Fibroblast of skin of scalp (primary cell): ENCODE measurements around the gene GMNN.
A peak's percentile ranks its signal among the peaks of the same experiment; 100 is the strongest.

Experiments
- DNase-seq: peaks from one replicate; pipeline ENCODE4 v3.0.0-alpha.2; 2013

GMNN gene

DNA sequence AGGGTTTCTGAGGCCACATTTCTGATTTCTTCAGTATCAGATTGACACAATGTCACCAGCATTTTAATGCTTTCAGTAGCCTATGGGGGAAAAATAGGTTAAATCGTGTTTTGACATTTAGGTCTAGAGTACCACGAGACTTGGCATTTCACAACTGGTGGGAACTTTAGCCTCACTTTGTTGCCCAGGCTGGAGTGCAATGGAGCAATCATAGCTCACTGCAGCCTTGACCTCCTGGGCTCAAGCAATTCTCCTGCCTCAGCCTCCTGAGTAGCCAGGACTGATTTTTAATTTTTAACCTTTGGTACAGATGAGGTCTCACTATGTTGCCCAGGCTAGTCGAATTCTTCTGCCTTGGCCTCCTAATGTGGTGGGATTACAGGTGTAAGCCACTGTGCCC is 35.0 kb downstream of the GMNN start:
- DNase-seq: no peak

DNA sequence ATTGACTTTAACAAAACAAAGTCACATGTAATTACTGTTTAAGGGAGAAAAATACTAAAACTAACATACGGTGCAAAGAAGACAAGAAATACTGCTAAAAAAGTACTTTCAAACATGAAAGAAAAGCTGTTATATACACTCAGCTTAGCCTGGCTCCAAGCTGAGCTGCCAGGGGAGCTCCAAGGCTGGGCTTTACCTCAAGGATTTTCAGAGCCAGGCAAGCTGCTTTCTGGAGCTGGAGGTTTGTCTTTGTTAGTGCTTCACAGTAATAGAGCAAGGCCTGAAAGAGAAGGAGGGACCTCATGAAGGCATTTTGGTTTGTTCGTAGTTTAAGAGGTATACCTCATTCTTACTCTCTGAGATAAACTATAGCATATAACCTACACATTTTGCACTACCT is 43.6 kb downstream of the GMNN start:
- DNase-seq: no peak

DNA sequence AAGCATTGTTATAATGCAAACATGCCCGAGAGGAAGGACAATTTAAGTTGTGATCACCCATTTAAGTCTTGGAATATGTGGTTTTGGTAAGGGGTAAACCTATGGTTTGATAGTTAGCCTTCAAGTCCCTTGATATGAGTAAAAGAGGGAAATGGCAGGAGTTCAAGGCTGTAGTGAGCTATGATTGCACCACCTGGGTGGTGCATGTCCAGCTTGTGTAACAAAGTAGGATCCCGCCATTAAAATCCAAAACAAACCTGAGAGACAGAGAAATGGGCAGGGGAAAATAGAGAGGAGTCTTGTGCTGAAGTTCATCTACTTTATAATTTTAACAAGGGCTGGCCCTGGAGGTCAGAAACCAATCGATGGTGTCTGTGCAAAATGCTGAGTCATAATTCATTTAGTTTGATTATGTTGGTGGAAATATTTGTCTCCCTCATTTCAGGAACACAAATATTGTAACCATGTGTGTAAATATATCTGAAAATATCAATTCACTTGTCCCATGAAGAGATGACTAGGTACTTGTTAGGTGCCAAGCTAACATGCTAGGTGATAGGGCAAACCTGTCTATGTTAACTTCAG is 47.2 kb downstream of the GMNN start:
- no peak for DNase-seq

DNA sequence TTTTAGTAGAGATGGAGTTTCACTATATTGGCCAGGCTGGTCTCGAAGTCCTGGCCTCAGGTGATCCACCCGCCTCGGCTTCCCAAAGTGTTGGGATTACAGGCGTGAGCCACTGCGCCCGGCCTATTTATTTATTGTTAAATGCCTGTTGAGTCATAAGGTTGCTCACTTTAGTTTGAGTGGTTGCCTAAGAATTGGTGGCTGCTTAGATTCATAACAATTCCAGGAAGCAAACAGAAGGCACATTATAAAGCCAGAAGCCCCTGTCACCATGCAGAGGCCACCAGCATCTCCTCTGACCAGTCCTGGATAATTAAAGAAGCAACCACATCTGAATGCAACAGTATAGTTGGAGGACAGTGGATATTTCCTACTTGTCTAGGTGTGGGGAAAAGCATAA is 48.0 kb downstream of the GMNN start:
- no peak for DNase-seq

DNA sequence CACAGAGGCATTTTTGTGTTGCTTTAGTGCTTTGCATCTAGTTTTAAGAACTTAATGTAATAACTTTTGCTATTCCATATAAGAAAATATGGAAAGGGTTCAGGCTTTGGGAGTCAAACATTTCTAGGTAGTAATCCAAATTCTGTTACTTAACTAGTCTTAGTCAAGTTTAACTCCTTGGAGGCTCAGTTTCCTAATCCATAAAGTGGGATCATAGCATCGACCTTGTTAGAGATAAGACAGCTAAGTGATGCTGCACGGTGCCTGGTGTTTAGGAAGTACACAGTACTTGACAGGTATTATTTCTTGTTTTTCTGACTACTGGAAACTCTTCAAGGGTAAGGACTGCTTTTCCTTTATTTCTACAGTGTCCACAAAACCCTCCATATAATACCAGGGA is 48.4 kb downstream of the GMNN start:
- no peak for DNase-seq

- peak; percentile 71 for DNase-seq
Measured at GRCh38 chr6:24824142-24824938, 49.6 kb downstream of the GMNN start.

DNA sequence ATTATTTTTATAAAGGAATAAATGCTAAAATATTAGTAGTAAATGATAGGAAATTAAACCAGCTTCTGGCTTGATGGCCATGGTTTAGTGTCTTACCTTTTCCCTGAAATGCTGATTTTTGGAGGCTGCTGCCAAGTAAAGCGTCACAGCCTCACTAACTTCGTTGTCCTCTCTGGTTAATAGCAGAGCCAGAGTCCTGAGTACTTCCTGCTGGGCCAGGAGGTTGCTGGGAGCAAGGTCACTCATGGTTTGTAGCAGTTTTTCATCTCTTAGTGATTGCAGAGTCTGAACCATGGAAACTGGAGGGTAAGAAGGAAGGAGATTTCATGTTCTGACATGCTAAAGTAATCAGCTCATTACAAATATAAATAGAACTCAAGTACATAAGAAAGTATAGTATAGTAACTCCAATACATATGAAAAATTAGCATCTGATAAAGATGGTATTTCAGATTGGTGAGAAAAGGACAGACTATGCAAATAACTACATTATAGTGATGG is 50.4 kb downstream of the GMNN start:
- DNase-seq: no peak

GRCh38 chr6:24827162-24827561 is 52.4 kb downstream of the GMNN start:
- DNase-seq: no peak

DNA sequence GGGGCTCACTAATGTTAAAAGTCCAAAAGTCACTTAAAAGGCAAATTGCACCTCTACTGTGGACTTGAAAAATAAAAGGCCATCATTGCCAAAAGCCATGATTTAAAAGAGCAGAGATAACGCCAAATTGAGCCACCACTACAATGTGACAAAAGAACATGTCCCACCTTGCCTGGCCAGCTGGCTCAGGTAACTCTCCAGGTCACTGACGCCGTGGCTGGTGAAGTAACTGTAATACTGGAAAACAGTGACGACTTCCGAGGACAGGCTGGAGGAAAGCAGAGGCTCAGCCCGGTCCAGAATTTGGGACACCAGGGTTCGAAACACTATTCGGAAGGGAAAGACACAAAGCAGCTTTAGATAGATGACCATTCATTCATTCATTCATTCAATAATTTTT is 53.2 kb downstream of the GMNN start:
- no peak for DNase-seq

DNA sequence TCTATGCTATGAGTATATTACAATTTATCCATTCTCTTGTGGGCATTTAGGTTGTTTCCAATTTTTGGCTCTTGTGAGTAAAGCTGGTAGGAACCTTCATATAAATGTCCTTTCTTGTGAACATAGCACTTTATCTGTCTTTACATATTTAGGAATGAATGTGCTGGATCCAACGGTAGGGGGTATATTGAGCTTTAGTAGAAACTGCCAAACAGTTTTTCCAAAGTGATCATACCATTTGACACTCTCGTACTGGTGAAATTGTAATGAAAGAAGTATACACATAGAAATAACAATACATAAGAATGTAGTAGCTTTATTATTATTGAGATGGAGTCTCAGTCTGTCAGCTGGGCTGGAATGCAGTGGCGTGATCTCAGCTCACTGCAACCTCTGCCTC is 54.9 kb downstream of the GMNN start:
- DNase-seq: no peak

DNA sequence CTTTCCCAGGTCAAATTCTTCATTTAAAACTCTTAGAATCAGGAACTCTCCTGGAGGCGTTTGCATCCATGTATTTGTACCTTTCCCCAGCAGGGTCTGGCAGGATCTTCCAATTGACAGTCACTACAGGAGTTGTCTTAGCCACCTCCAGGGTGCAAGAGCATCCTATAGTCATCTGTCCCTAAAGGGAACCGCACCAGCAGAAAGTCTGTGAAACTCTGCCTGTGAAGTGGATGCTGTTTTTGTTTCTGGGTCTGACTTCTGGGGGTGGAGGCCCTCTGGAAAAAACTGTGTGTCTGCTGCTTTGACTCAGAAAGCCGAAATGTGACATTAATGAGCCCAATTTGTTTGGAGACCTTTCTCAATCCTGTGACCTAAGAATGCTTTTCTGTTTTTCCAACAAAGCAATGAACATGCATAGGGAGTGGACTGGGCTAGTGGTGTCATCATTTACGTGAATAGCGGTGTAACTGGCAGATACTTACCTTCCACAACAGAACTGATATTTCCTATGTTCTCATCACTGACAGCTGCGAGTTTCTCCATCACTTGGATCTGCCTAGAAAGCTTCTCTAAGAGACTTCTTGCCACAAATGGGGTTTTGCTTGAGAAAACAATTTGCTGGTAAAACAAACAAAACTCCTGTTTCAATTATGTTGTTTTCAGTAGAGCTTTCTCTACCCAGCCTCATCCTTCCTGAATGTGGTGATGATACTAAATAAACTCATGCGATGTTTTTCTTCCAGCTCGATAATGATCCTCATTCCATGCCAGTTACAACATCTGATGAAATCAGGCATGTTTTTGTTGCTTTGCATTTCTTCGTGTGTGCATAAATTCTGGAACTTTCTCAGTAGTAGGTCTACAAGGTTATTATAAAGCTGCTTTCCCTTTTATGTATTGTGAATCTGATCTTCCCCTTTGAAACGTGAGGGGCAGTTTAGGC is 57.3 kb downstream of the GMNN start:
- peak; percentile 75 for DNase-seq

DNA sequence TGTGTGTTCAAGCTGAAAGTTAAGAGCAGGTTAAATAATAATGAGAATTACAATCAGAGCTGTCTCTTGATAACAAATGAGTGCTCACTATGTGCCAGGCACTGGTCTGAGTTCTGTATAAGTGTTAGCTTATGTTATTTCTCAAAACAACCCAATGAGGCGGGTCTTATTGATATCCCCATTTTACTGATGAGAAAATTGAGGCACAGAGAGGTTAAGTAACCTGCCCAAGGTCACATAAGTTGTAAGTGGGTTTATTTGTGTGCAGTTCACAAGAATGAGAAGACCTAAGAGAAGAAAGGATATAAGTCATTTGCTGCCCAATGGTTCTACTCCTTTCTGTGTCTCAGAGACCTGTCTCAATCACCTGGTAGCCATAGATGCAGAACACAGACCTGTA is 58.1 kb downstream of the GMNN start:
- no peak for DNase-seq

DNA sequence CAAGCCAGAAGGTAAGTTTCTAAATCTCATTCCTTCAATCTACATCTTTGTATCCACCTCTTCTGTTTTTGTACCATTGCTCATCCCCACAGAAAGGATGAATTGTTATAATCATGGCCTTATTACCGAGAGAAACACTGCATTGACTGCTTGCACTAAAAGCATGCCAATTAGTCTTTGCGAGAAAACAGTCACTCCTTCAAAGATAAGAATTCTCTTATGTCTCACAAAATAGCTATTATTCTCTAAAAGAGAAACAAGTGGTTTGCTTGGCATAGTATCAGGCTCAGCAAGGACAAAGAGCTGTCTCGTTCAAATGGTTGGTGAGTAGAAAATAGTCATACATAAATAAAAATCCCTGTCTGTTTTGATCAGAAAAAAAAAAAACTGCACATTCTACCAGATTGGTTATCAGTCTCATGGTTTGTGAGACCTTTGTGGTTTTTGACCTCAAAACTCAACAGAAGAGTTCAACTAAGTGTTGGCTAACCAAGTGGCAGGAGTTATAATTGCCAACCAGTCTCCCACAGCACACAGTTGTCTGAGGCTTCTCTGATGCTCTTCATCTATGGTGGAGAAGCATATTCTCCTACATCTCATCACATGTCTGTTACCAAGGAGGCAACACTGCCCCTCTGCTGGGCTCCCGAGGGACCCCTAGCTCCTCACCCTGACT is 59.1 kb downstream of the GMNN start:
- no peak for DNase-seq
